Measurements from ENCODE around the gene CTSD.
A peak's percentile ranks its signal among the peaks of the same experiment; 100 is the strongest.

CTSD gene

GRCh38 chr11:1754376-1755150 is 9.2 kb downstream of the CTSD start:
- no peak for DNase-seq

- no peak for DNase-seq
These were observed 9.8 kb downstream of the CTSD start for GRCh38 chr11:1753929-1754305.

- no peak for DNase-seq
These were observed 10.3 kb downstream of the CTSD start for GRCh38 chr11:1753229-1753928.

GRCh38 chr11:1752907-1753228 is 10.9 kb downstream of the CTSD start:
- DNase-seq, result no peak

- peak; percentile 25 for DNase-seq
These were observed 11.5 kb downstream of the CTSD start for GRCh38 chr11:1751999-1752906.

- no peak for DNase-seq
These were observed 12.2 kb downstream of the CTSD start for GRCh38 chr11:1751531-1751921.

- DNase-seq, result no peak
These were observed 12.7 kb downstream of the CTSD start for GRCh38 chr11:1750840-1751530.

GRCh38 chr11:1750481-1750839 is 13.3 kb downstream of the CTSD start, which contains the start of gene IFITM10:
TSS of gene IFITM10 (minus strand) at chr11:1750595. CDS start at chr11:1750442, 153 bp downstream.
- no peak for DNase-seq

- DNase-seq, result no peak
These were observed 14.1 kb downstream of the CTSD start for GRCh38 chr11:1749395-1750351.

- DNase-seq, result no peak
These were observed 14.9 kb downstream of the CTSD start for GRCh38 chr11:1748636-1749394.

- DNase-seq, result no peak
These were observed 15.7 kb downstream of the CTSD start for GRCh38 chr11:1747753-1748635.

GRCh38 chr11:1746956-1747752 is 16.6 kb downstream of the CTSD start:
- DNase-seq, result no peak

GRCh38 chr11:1746511-1746931 is 17.2 kb downstream of the CTSD start:
- DNase-seq, result no peak

- no peak for DNase-seq
These were observed 17.9 kb downstream of the CTSD start for GRCh38 chr11:1745701-1746320.

- no peak for DNase-seq
These were observed 18.6 kb downstream of the CTSD start for GRCh38 chr11:1744891-1745700.

- DNase-seq, result no peak
These were observed 19.4 kb downstream of the CTSD start for GRCh38 chr11:1744137-1744886.

Data from CD4-positive, alpha-beta T cell treated with Interleukin-17A for 1 hour (primary cell).